ENCODE measurements around the gene SHC2.

DNA sequence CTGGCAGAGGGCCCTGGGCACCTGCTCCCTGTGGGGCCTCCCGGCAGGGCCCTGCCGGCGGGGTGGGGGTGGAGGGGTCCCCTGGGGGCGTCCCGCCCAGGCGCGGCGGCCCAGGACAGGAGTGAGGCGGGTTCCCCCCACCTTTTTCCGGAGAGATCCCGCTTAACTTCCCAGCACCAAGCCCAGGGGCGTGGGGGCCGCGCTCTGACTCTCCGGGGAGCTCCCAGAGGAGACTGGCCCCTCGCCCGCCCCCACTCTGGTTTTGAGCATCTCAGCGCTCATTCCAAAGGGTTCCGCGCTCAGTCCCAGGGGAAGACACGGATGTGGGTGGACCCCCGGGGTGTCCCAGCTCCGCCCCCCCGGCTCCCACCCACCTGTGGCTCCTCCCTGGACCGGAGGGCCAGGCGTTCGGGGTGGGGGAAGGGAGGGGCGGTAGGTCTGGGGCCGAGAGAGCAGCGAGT is 52.4 kb downstream of the SHC2 start:
- TF ChIP-seq EZH2 (IDR thresholded peaks at IDR 0.05; ENCODE audit: low read length, unreplicated experiment) (no peak), EZH2phosphoT487 (IDR thresholded peaks at IDR 0.05; ENCODE audit: borderline replicate concordance, low read length) (no peak)
- TF ChIP-seq, protein P1, sequence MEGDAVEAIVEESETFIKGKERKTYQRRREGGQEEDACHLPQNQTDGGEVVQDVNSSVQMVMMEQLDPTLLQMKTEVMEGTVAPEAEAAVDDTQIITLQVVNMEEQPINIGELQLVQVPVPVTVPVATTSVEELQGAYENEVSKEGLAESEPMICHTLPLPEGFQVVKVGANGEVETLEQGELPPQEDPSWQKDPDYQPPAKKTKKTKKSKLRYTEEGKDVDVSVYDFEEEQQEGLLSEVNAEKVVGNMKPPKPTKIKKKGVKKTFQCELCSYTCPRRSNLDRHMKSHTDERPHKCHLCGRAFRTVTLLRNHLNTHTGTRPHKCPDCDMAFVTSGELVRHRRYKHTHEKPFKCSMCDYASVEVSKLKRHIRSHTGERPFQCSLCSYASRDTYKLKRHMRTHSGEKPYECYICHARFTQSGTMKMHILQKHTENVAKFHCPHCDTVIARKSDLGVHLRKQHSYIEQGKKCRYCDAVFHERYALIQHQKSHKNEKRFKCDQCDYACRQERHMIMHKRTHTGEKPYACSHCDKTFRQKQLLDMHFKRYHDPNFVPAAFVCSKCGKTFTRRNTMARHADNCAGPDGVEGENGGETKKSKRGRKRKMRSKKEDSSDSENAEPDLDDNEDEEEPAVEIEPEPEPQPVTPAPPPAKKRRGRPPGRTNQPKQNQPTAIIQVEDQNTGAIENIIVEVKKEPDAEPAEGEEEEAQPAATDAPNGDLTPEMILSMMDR (conservative IDR thresholded peaks at IDR 0.05; ENCODE audit: low read depth, low read length) = no peak

Data from PC-3 (cell line).